Stimulated activated CD8-positive, alpha-beta memory T cell treated with anti-CD3 and anti-CD28 coated beads, Interleukin-7, amount 100 ng/mL, for 4 hours (primary cell): Measurements from ENCODE around the gene LYPD6.
"Not testable (repeated sequence)": the region's sequence is repeated elsewhere in the genome, so short reads cannot be mapped to it uniquely, and the experiment has no call there.

Source experiments
- DNase-seq, 2 donors: peaks; one replicate each; pipeline ENCODE4 v3.0.0-alpha.2; 2020; ENCODE audit warnings: low read depth in 2 of 2

The LYPD6 gene

GRCh38 chr2:149451417-149452165 lies 121.2 kb downstream of the LYPD6 start:
- DNase-seq, result no peak

GRCh38 chr2:149456285-149456684 lies 125.9 kb downstream of the LYPD6 start:
- DNase-seq, result no peak

GRCh38 chr2:149458502-149458901 lies 128.1 kb downstream of the LYPD6 start:
- no peak for DNase-seq

- no peak for DNase-seq
Measured at GRCh38 chr2:149463328-149464002, 133.1 kb downstream of the LYPD6 start.

- DNase-seq, result no peak
Measured at GRCh38 chr2:149464396-149464795, 134.0 kb downstream of the LYPD6 start.

- DNase-seq, result no peak
Measured at GRCh38 chr2:149465873-149466272, 135.5 kb downstream of the LYPD6 start.

- DNase-seq, result no peak
Measured at GRCh38 chr2:149466635-149467034, 136.2 kb downstream of the LYPD6 start.

- no peak for DNase-seq
Measured at GRCh38 chr2:149467436-149467835, 137.0 kb downstream of the LYPD6 start.

GRCh38 chr2:149468636-149469035 lies 138.2 kb downstream of the LYPD6 start:
- no peak for DNase-seq

GRCh38 chr2:149470046-149470445 lies 139.7 kb downstream of the LYPD6 start:
- no peak for DNase-seq

GRCh38 chr2:149472413-149472812 lies 142.0 kb downstream of the LYPD6 start:
- no peak for DNase-seq

GRCh38 chr2:149473068-149473467 lies 142.7 kb downstream of the LYPD6 start:
- DNase-seq, result no peak

- DNase-seq, result no peak
Measured at GRCh38 chr2:149473521-149473920, 143.1 kb downstream of the LYPD6 start.

- DNase-seq, result no peak
Measured at GRCh38 chr2:149483004-149483605, 152.7 kb downstream of the LYPD6 start.

- DNase-seq, result no peak
Measured at GRCh38 chr2:149486664-149487063, 156.3 kb downstream of the LYPD6 start.

GRCh38 chr2:149487189-149487588 lies 156.8 kb downstream of the LYPD6 start:
- DNase-seq, result no peak

- DNase-seq, result no peak
Measured at GRCh38 chr2:149488706-149489440, 158.5 kb downstream of the LYPD6 start.

- no peak for DNase-seq
Measured at GRCh38 chr2:149489452-149489851, 159.1 kb downstream of the LYPD6 start.

GRCh38 chr2:149490296-149490695 lies 159.9 kb downstream of the LYPD6 start:
- DNase-seq, result no peak

- DNase-seq, result no peak
Measured at GRCh38 chr2:149492923-149493322, 162.5 kb downstream of the LYPD6 start.

- DNase-seq, result not testable (repeated sequence)
Measured at GRCh38 chr2:149499204-149499603, 168.8 kb downstream of the LYPD6 start.

- not testable (repeated sequence) for DNase-seq
Measured at GRCh38 chr2:149506808-149507207, 176.4 kb downstream of the LYPD6 start.
